GM18907 (cell line): ENCODE results near the gene CFAP100.

Experiments
- ATAC-seq: cut with Tn5 transposase; IDR thresholded peaks from one replicate; pipeline ENCODE4 v1.9.1; 2021; ENCODE audit warnings: mild to moderate bottlenecking, moderate library complexity; ENCODE audit not compliant: unreplicated experiment

The CFAP100 gene

DNA sequence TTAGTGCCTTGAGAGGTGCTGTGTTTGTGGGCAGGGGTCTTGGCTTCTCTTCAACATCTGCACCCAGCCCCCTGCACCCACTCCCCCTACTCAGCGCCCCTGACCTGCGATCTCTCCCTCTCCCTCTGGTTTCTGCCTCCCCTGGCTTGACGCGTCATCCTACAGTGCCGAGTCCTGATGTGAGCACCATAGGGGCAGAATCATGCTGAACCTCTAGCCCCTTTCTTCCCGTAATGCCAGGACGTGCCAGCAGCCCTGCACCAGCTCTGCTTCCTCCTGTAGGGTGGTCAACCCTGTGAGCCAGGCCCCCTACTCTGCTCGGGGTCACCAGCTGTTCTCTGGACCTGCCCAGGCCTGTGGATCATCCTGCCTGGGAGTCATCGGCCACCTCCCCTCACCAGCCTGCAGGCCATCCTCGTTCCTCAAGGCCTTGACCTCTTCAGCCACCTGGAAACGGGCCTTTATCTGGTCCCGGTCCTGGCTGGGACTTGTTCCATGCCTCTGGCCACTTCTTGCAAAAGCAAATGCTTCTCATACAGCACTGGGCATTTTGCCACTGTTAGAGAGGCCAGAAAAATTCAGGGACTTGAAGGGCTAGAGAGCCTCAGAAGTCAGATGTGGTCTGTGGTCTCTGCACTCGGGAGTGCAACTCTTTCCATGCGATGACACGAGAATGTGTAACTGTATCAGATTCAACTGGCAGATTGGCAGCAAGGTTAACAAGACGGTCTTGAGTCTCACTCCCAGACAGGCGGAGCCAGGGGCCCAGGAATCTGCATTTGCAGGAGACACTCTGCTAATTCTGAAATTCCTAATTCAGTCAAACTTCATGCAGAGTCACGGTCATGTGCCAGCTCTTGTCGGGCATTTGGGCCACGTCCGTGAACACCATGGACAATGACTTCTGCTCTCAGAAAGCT is 20.8 kb upstream of the CFAP100 start:
- no peak for ATAC-seq

DNA sequence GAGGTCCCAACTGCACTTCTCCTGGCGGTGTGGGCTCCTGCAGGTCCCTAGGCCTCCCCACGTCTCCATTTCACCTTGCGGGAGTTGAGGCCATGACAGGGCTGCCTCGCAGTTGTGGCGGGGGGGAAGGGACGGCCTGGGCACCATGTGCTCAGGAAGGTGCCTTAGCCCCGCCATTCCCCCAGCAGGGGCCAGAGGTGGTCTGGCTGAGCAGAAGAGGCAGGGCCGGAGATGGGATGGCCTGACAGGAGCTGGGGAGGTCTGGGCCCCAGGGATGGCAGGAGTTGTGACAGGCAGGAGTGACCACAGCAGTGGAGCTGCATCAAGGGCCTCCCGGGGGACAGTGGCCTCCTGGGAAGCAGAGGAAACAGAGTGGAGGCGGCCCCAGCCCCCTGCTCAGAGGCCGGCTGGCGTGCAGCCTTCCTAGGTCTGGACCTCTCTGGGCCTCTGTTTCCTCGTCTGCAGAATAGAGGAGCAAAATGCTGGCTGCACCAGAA is 18.8 kb upstream of the CFAP100 start:
- no peak for ATAC-seq

- no peak for ATAC-seq
Measured at GRCh38 chr3:126376444-126376843, 18.3 kb upstream of the CFAP100 start.

DNA sequence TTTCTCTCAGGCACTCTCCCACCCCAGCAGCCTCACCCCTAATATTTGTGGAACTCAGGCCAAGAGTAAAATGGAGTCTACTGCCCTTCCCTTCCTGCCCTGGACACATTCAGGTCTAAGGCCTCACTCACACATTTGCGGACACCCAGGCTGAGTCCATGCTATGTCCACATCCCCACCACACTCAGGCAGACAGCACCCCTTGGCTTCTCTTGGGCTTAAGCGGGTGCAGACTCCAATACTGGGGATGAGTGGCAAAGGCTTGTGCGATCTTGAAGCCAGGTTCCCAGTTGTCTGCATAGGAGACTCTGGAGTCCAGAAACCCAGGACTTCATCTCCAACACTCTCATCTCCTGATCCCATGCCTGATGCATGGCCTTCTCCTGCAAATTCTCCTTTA is 17.5 kb upstream of the CFAP100 start:
- ATAC-seq = no peak

DNA sequence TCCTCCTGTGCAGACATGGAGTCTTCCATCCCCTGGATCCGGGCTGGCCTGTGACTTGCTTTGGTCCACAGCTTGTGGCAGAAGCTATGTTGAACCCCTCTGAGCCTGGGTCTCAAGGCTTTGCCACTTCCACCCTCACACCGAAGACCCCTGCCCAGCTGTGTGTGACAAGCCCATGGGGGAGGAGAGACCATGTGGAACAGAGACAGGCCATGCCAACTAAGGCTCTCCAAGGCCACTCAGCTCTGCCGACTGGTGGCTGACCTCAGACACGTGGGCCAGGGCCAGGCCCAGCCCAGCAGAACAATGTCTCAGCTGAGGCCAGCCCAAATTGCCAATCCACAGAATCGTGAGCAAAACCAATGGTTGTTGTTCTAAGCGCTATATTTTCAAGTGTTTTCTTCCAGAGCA is 16.4 kb upstream of the CFAP100 start:
- ATAC-seq = no peak

DNA sequence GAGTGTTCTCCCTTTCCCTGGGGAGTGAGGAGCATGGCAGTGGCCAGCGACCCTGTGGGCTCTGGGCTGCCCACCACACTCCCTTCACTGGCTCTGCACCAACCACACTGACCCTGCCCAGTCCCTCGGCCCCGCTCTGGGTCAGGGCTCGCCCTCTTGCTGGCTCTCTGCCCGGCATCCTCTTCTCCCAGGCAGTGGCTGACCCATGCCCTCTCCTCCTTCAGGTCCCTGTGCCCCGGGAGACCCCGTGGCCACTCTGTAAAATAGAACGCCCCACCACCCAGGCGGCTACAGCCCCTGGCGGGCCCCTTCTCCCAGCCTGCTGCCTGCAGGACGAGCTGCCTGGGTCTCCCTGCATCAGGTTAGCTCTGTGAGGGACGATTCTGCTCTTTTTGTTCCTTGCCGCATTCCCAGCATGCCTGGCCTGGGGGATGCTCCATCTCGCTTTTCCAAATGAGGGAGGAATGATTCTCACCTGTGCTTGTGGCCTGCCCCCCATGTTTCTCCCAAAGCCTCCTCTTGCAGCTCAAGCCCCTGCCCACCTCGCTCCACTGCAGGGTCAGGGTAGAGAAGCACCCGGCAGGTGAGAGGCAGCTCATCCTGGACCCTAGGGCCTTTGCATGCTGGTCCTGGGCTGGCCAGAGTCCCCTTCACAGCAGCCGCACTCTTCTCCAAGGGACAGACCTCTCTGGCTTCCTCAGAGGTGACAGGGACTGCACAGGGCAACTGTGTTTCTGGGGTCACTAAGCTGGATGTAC is 14.5 kb upstream of the CFAP100 start:
- no peak for ATAC-seq

- ATAC-seq = no peak
Measured at GRCh38 chr3:126381966-126382365, 12.7 kb upstream of the CFAP100 start.

- ATAC-seq = peak; percentile 74
Measured at GRCh38 chr3:126389112-126389793, 5.5 kb upstream of the CFAP100 start.

GRCh38 chr3:126389794-126390146 is 4.9 kb upstream of the CFAP100 start:
- no peak for ATAC-seq

- no peak for ATAC-seq
Measured at GRCh38 chr3:126390201-126390600, 4.5 kb upstream of the CFAP100 start.

DNA sequence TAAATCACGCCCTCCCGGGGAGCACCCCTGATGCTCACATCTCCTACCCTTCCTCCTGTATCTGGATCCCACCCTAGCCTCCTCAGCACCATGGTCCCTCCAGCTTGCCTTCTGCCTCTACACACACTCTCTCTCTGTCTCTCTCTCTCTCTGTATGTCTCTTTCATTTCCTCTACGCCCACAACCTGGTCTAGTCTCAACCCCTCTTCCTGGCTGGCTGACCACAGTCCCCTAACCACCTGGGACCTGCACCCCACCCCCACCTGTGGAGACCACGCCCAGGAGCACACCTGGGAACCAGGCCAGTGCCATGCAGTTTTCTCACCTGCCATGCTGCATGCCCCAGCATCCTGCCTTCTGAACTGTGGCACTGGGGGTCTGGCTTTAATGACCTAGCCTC is 4.0 kb upstream of the CFAP100 start:
- no peak for ATAC-seq

DNA sequence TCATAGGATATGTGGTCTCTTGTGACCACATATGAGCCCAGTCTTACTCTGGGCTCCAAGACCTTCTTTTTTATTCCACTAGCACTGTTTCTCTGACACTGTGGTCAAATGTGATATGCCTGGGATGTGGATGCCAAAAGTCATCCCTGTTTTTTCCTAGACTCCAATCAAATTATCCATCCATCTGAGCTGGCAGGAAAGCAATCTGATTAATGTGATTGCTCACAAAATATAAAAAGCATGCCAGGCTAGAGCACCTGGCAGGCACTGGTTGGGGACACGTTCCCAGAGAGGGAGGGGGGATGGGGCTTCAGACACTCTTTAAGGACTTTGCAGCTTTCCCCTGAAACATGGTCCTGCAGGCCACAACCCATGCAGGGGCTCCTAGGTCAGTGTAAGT is 3.1 kb upstream of the CFAP100 start:
- no peak for ATAC-seq

DNA sequence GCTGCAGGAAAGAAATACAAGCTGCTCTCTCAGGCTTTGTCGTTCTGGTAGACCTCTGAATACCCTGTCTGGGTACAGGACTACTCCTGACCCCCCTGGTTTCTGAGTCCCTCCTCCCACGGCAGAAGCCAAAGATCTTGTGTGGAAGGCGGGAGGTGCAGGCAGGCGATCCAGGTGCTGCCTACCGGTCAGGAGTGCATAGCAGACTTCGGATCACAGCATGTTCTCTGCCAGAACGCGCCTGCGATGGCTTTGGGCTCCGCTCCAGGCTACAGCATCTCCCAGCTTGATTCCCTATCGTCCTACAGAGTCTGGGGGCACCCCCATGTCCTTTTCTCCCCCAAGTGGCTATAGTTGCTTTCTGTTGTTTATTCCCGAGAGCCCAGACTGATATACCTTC is 2.5 kb upstream of the CFAP100 start:
- no peak for ATAC-seq

GRCh38 chr3:126393563-126393962 is 1.1 kb upstream of the CFAP100 start:
- no peak for ATAC-seq

- ATAC-seq = no peak
Measured at GRCh38 chr3:126394977-126395321, 240 bp downstream of the CFAP100 start.

- no peak for ATAC-seq
Measured at GRCh38 chr3:126395846-126396513, 1.3 kb downstream of the CFAP100 start.

- no peak for ATAC-seq
Measured at GRCh38 chr3:126396536-126396935, 1.8 kb downstream of the CFAP100 start.

DNA sequence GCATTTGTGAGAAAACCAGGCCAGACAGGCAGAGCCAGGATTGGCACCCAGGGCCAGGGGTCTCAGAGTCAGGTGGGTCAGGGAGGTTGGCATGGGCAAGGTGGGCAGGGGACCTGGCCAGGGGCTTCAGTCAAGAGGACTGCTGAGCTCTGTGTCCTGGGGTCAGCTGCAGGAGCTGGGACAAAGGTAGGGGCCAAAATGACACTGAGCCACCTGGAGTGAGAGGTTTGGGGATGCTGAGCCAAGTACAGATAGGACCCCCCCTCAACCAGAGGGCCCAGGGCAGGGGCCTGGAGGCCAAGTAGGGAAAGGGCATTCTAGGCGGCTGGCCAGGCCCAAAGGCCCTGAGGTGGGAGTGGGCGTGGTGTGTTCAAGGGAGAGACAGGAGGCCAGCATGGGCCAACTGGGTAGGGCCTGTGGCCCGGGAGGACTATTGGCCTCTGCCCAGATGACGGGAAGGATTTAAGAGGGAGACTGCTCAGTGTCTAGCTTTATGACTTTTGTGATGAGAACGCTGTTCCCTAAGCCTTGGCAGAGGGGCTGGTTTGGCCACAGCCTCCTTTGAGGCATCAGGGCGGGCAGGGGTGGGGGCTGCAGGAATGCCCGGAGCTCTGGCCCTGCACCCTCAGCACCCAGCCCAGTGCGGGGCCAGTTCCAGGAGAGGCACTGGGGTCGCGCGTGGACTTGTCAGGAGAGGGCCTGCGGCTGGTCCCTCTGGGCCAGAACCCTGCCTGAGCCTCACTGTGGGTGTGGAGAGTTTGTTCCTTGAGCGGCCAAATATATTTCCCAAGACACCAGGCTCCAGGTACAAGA is 3.1 kb downstream of the CFAP100 start:
- no peak for ATAC-seq

DNA sequence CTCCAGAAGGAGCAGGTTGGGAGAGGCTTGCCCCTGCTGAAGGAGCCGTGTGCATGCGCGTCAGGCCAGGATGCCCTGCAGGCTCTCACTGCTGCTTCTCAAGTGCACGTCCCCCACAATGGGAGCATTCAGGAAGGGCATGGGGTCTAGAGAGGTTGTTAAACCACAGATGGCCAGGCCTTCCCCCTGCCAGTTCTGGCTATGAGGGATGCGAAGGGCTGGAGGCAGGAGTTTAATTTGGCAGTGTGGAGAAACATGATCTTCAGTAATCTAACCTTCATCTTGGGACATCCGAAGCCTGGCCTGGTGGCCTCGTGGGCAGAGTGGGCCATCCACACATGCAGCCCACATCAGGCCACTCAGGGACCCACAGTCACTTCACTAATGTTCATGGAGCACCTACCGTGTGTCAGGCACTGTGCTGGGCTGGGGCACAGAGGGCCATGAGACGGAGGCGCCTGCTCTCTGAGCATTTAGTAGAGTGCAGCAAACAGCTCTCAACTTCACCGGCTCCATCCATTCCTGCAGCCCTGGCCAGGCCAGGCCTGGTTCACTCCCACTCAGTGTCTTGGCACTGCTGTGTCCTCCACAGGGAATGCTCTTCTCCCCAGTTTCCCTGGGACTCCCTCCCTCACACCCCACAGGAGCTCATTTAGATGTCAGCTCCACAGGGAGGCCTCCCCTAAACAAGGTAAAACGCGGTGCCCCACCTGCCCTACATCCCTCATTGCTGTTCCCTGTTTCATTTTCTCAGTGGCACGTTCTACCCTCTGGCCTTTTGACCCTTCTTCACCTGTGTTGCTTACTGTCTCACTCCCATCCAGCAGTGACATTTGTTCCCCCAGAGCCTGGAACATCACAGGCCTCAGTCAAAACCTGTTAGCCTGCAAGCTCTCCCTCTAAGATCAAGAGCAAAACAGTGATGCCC is 4.0 kb downstream of the CFAP100 start:
- ATAC-seq = peak; percentile 7
